H9 (cell line): ENCODE measurements around the gene CDKN2D. TPM values are rescaled to one million over a fixed set of nuclear protein-coding genes. Genes with fewer than 3 reads are reported as not detected.

Source experiments
- DNase-seq: peaks from one replicate; pipeline ENCODE4 v3.0.0-alpha.2; 2017
- H2AFZ ChIP-seq: one replicate; pipeline ENCODE4 v1.6.1; 2013; ENCODE audit warnings: mild to moderate bottlenecking, low read length, control low read depth, moderate library complexity
- H2AK5ac ChIP-seq: 2 replicates; pipeline ENCODE4 v1.6.1; 2013; ENCODE audit warnings: low read length, control low read depth, mixed read lengths; ENCODE audit not compliant: insufficient read length
- H2BK120ac ChIP-seq: one replicate; pipeline ENCODE4 v1.6.1; 2013; ENCODE audit warnings: low read depth, mild to moderate bottlenecking, low read length, control low read depth, inconsistent platforms; ENCODE audit not compliant: poor library complexity, severe bottlenecking
- H2BK12ac ChIP-seq: 2 replicates; pipeline ENCODE4 v1.6.1; 2013; ENCODE audit warnings: low read length, control low read depth, mixed read lengths, low read depth; ENCODE audit not compliant: insufficient read length
- H2BK15ac ChIP-seq: 2 replicates; pipeline ENCODE4 v1.6.1; 2013; ENCODE audit warnings: low read depth, low read length, control low read depth
- H2BK20ac ChIP-seq: one replicate; pipeline ENCODE4 v1.6.1; 2013; ENCODE audit warnings: low read depth, mild to moderate bottlenecking, low read length, control low read depth, inconsistent platforms; ENCODE audit not compliant: poor library complexity, severe bottlenecking
- H2BK5ac ChIP-seq: 2 replicates; pipeline ENCODE4 v1.6.1; 2013; ENCODE audit warnings: low read length, control low read depth, mixed read lengths; ENCODE audit not compliant: insufficient read length
- H3K14ac ChIP-seq: 2 replicates; pipeline ENCODE4 v1.6.1; 2013; ENCODE audit warnings: low read length, control low read depth; ENCODE audit not compliant: insufficient read depth
- H3K18ac ChIP-seq: 2 replicates; pipeline ENCODE4 v1.6.1; 2013; ENCODE audit warnings: low read depth, mild to moderate bottlenecking, mixed read lengths, low read length, control low read depth; ENCODE audit not compliant: insufficient read length
- H3K23ac ChIP-seq: 2 replicates; pipeline ENCODE4 v1.6.1; 2013; ENCODE audit warnings: low read length, control low read depth, mixed read lengths, low read depth; ENCODE audit not compliant: insufficient read length
- H3K23me2 ChIP-seq: 2 replicates; pipeline ENCODE4 v1.6.1; 2013; ENCODE audit warnings: low read depth, mild to moderate bottlenecking, mixed read lengths, low read length, control low read depth; ENCODE audit not compliant: insufficient read length, poor library complexity, severe bottlenecking
- H3K27ac ChIP-seq: 2 replicates; pipeline ENCODE4 v1.5.1; 2013; ENCODE audit warnings: low read length, control low read depth, mixed read lengths, low read depth; ENCODE audit not compliant: insufficient read length
- H3K27me3 ChIP-seq: 2 replicates; pipeline ENCODE4 v1.6.1; 2013; ENCODE audit warnings: low read length, control low read depth, inconsistent platforms; ENCODE audit not compliant: insufficient read depth
- H3K4ac ChIP-seq: 2 replicates; pipeline ENCODE4 v1.6.1; 2013; ENCODE audit warnings: low read depth, mild to moderate bottlenecking, control low read depth, inconsistent platforms, low read length, moderate library complexity
- H3K4me1 ChIP-seq: 2 replicates; pipeline ENCODE4 v1.6.1; 2013; ENCODE audit warnings: low read length, control low read depth, inconsistent platforms; ENCODE audit not compliant: insufficient read depth
- H3K4me2 ChIP-seq: 2 replicates; pipeline ENCODE4 v1.6.1; 2013; ENCODE audit warnings: low read length, control low read depth, mixed read lengths; ENCODE audit not compliant: insufficient read length, insufficient read depth
- H3K56ac ChIP-seq: 2 replicates; pipeline ENCODE4 v1.6.1; 2013; ENCODE audit warnings: low read depth, mild to moderate bottlenecking, mixed read lengths, low read length, control low read depth; ENCODE audit not compliant: insufficient read length
- H3K79me1 ChIP-seq: 2 replicates; pipeline ENCODE4 v1.6.1; 2013; ENCODE audit warnings: low read depth, mild to moderate bottlenecking, moderate library complexity, low read length, control low read depth, inconsistent platforms; ENCODE audit not compliant: insufficient read depth, poor library complexity, severe bottlenecking
- H3K79me2 ChIP-seq: 2 replicates; pipeline ENCODE4 v1.6.1; 2013; ENCODE audit warnings: low read length, control low read depth, inconsistent platforms; ENCODE audit not compliant: insufficient read depth
- H3K9ac ChIP-seq: 2 replicates; pipeline ENCODE4 v1.6.1; 2013; ENCODE audit warnings: low read length, control low read depth, mixed read lengths; ENCODE audit not compliant: insufficient read length; ENCODE audit errors: extremely low read depth
- H3K9me3 ChIP-seq: one replicate; pipeline ENCODE4 v1.6.1; 2013; ENCODE audit warnings: low read depth, low read length, inconsistent platforms; ENCODE audit not compliant: control insufficient read depth
- H3T11ph ChIP-seq: one replicate; pipeline ENCODE4 v1.6.1; 2013; ENCODE audit warnings: mild to moderate bottlenecking, low read length, control low read depth, inconsistent platforms
- H4K20me1 ChIP-seq: one replicate; pipeline ENCODE4 v1.6.1; 2013; ENCODE audit not compliant: control insufficient read depth, insufficient read length, insufficient read depth
- H4K5ac ChIP-seq: 2 replicates; pipeline ENCODE4 v1.6.1; 2013; ENCODE audit warnings: low read depth, mild to moderate bottlenecking, mixed read lengths, low read length, control low read depth; ENCODE audit not compliant: insufficient read length
- H4K8ac ChIP-seq: replicated peaks from 2 replicates; pipeline ENCODE4 v1.6.1; 2013; ENCODE audit warnings: low read length, control low read depth, mixed read lengths, low read depth; ENCODE audit not compliant: insufficient read length
- H4K91ac ChIP-seq: 2 replicates; pipeline ENCODE4 v1.6.1; 2013; ENCODE audit warnings: low read depth, mild to moderate bottlenecking, moderate library complexity, mixed read lengths, low read length, control low read depth; ENCODE audit not compliant: insufficient read length
- H3K27ac Mint-ChIP-seq, 3 experiments: 2 replicates in 2 of 3; 3 replicates in 1 of 3; pipeline ENCODE4 v1.8.0; 2020 to 2021; ENCODE audit warnings: mixed read lengths in 3 of 3, mild to moderate bottlenecking in 1 of 3, moderate library complexity in 1 of 3
- H3K27me3 Mint-ChIP-seq: 2 replicates; pipeline ENCODE4 v1.8.0; 2021; ENCODE audit warnings: low read depth, mild to moderate bottlenecking, moderate library complexity, mixed read lengths
- H3K36me3 Mint-ChIP-seq, 3 experiments: 2 replicates in 2 of 3; 3 replicates in 1 of 3; pipeline ENCODE4 v1.8.0; 2020 to 2021; ENCODE audit warnings: low read depth in 3 of 3, mixed read lengths in 3 of 3; ENCODE audit not compliant: insufficient read depth in 1 of 3
- H3K4me1 Mint-ChIP-seq, 2 experiments: 2 replicates each; pipeline ENCODE4 v1.8.0; 2020; ENCODE audit warnings: mixed read lengths in 2 of 2
- H3K4me3 Mint-ChIP-seq, 2 experiments: 2 replicates in 1 of 2; 3 replicates in 1 of 2; pipeline ENCODE4 v1.8.0; 2020 to 2021; ENCODE audit warnings: mild to moderate bottlenecking in 2 of 2, mixed read lengths in 2 of 2, moderate library complexity in 1 of 2
- H3K9me3 Mint-ChIP-seq, 2 experiments: 2 replicates in 1 of 2; 3 replicates in 1 of 2; pipeline ENCODE4 v1.8.0; 2020; ENCODE audit warnings: mild to moderate bottlenecking in 2 of 2, mixed read lengths in 2 of 2, moderate library complexity in 1 of 2
- WGBS: extraction: QIAGEN DNeasy Blood & Tissue Kit; methylation state at CpG from one replicate; pipeline ENCODE4 v1.1.7; 2013; ENCODE audit warnings: missing lambda C conversion rate, low lambda C conversion rate, mixed read lengths; ENCODE audit not compliant: insufficient read length; ENCODE audit errors: extremely low coverage; 5-methylcytosine and 5-hydroxymethylcytosine counted together
- total RNA-seq: library from RNA; stranded (reverse); gene quantifications from 2 replicates; pipeline ENCODE4 v1.2.1, GENCODE V29; 2021
- TF ChIP-seq, protein P1 (sequence below): fragments of 200-600 bp; sonication (generic); conservative IDR thresholded peaks from 3 replicates; pipeline ENCODE4 v1.8.0; 2021; ENCODE audit warnings: antibody characterized with exemption, mild to moderate bottlenecking

The CDKN2D gene
- total RNA-seq, 1 experiment from 2014 or later: 2.8 TPM

DNA sequence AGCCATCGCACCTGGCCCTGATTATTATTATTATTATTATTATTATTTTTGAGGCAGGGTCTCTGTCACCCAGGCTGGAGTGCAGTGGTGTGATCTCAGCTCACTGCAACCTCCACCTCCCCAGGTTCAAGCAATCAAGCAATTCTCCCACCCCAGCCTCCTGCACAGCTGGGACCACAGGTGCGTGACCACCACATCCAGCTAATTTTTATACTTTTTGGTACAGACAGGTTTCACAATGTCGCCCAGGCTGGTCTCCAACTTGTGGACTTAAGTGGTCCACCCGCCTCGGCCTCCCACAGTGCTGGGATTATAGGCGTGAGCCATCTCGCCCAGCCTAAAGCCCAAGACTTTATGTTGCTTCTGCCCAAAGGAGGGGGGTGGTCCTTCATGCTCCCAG is 24.4 kb upstream of the CDKN2D start:
- Histone ChIP-seq H3K27ac (no peak overlapping the region), H4K20me1 (peaks cover 2% of the 10 kb centered on the region), H3K4me1 (no peaks in the 10 kb centered on the region), H3K4ac (no peak overlapping the region), H2BK20ac (no peak overlapping the region), H4K91ac (no peak overlapping the region), H3K4me2 (no peak overlapping the region), H4K8ac (no peak overlapping the region), H4K5ac (no peak overlapping the region), H3K27me3 (no peaks in the 10 kb centered on the region), H3K9ac (no peak overlapping the region), H2BK120ac (no peak overlapping the region), H3T11ph (no peak overlapping the region), H3K18ac (no peak overlapping the region), H2BK15ac (no peak overlapping the region), H3K79me1 (no peaks in the 10 kb centered on the region), H3K23ac (no peak overlapping the region), H3K14ac (no peak overlapping the region), H3K79me2 (no peaks in the 10 kb centered on the region), H3K23me2 (no peaks in the 10 kb centered on the region), H2BK5ac (no peak overlapping the region), H3K56ac (no peak overlapping the region), H2AK5ac (no peak overlapping the region), H2AFZ (no peak overlapping the region), H3K9me3 (no peaks in the 10 kb centered on the region), H2BK12ac (no peak overlapping the region)
- Mint-ChIP-seq H3K4me3 (no peak overlapping the region), H3K9me3 (no peaks in the 10 kb centered on the region), H3K36me3 (no peaks in the 10 kb centered on the region), H3K4me1 (no peaks in the 10 kb centered on the region), H3K27ac (no peak overlapping the region), H3K27me3 (peaks cover 10% of the 10 kb centered on the region)
- DNase-seq: no peak
- WGBS: no CpG with 5 or more reads among the region's 7 CpGs
- TF ChIP-seq, protein P1, sequence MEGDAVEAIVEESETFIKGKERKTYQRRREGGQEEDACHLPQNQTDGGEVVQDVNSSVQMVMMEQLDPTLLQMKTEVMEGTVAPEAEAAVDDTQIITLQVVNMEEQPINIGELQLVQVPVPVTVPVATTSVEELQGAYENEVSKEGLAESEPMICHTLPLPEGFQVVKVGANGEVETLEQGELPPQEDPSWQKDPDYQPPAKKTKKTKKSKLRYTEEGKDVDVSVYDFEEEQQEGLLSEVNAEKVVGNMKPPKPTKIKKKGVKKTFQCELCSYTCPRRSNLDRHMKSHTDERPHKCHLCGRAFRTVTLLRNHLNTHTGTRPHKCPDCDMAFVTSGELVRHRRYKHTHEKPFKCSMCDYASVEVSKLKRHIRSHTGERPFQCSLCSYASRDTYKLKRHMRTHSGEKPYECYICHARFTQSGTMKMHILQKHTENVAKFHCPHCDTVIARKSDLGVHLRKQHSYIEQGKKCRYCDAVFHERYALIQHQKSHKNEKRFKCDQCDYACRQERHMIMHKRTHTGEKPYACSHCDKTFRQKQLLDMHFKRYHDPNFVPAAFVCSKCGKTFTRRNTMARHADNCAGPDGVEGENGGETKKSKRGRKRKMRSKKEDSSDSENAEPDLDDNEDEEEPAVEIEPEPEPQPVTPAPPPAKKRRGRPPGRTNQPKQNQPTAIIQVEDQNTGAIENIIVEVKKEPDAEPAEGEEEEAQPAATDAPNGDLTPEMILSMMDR: no peak
